Heart right ventricle (tissue), 16 donors: ENCODE data around the gene PAH. TPM values are rescaled to one million over a fixed set of nuclear protein-coding genes. Genes with fewer than 3 reads are reported as not detected.

Source experiments
- ATAC-seq, 8 donors: fragments of 200-7000 bp; cut with Tn5 transposase; one replicate each; pipeline ENCODE4 v1.9.1; 2020; ENCODE audit warnings: mild to moderate bottlenecking in 8 of 8, moderate library complexity in 8 of 8, moderate number of reproducible peaks in 1 of 8
- DNase-seq, 2 donors: peaks; one replicate each; pipeline ENCODE4 v3.0.0-alpha.2; 2020
- H3K27ac ChIP-seq, 10 donors: fragments of 200-600 bp; sonication (generic) in 2 of 10; one replicate each; pipeline versions ENCODE4 v1.5.0 to v1.8.0; 2020 to 2022; ENCODE audit warnings: mild to moderate bottlenecking in 3 of 10
- H3K27me3 ChIP-seq, 7 donors: fragments of 200-600 bp; one replicate each; pipeline ENCODE4 v1.8.0; 2021 to 2022; ENCODE audit warnings: mild to moderate bottlenecking in 2 of 7
- H3K36me3 ChIP-seq, 9 donors: fragments of 200-600 bp; sonication (generic) in 1 of 9; one replicate each; pipeline versions ENCODE4 v1.5.0 to v1.8.0; 2020 to 2022; ENCODE audit warnings: mild to moderate bottlenecking in 2 of 9
- H3K4me1 ChIP-seq, 9 donors: fragments of 200-600 bp; sonication (generic) in 1 of 9; one replicate each; pipeline versions ENCODE4 v1.5.0 to v1.8.0; 2020 to 2022; ENCODE audit warnings: mild to moderate bottlenecking in 4 of 9
- H3K4me3 ChIP-seq, 10 donors: fragments of 200-600 bp; sonication (generic) in 2 of 10; one replicate each; pipeline versions ENCODE4 v1.5.0 to v1.8.0; 2020 to 2022; ENCODE audit warnings: mild to moderate bottlenecking in 7 of 10, moderate library complexity in 2 of 10
- H3K9me3 ChIP-seq, 11 donors: fragments of 200-600 bp in 10 of 11; sonication (generic) in 2 of 11; one replicate each; pipeline versions ENCODE4 v1.5.0 to v1.8.0; 2013 to 2022; ENCODE audit warnings: mild to moderate bottlenecking in 2 of 11, control low read depth in 1 of 11, moderate library complexity in 1 of 11
- CTCF ChIP-seq, 9 donors: fragments of 200-600 bp; sonication (generic) in 2 of 9; IDR thresholded peaks; one replicate each; pipeline versions ENCODE4 v1.5.0 to v1.8.0; 2021 to 2022; ENCODE audit warnings: antibody characterized with exemption in 9 of 9, mild to moderate bottlenecking in 5 of 9, moderate library complexity in 1 of 9
- WGBS, 2 donors: extraction: QIAGEN DNeasy Blood & Tissue Kit; methylation state at CpG; one replicate each; pipeline ENCODE4 v1.1.7; 2013; ENCODE audit warnings: inconsistent platforms in 1 of 2; 5-methylcytosine and 5-hydroxymethylcytosine counted together
- intact Hi-C, 10 donors: fragments of 100-400 bp; cut with DNase I; formaldehyde crosslinking; loops; one replicate each; pipeline versions ENCODE4 v1.11.1 to v1.14.2; 2022
- polyA plus RNA-seq, 2 donors: library from polyadenylated mRNA; stranded (reverse); fragments of 200-250 nt; gene quantifications; one replicate each; pipeline ENCODE4 v1.2.3, GENCODE V29; 2013
- total RNA-seq, 10 donors: library from RNA; stranded (reverse); fragmentation: NEBNext Ultra II Directional in 3 of 10; extraction: Animal tissue kit (Norgen Biotek cat#: 25700) in 3 of 10; gene quantifications; one replicate each; pipeline versions ENCODE4 v1.2.1 to v1.2.4, GENCODE V29; 2021 to 2023
- donor health status: Arrhythmogenic right ventricular cardiomyopathy.
- donor health status: ischemic (EF 13 %, LVEDD 7.1; RV severe dilation, severe dysfunction).
- donor health status: healthy with polysubstance abuse.
- donor health status: DM: no; HTN: yes; CAD: no.
- donor health status: DM: no; HTN: no; CAD: no.
- donor health status: ischemic (EF 25% LVEDD 6.9; RV normal size, moderate dysfunction).
- donor health status: ischemic (EF 25% LVEDD 5.7; RV mildly dilated, moderate dysfunction).
- donor health status: healthy.
- donor health status: DM: yes; HTN: yes; CAD: no.
- donor health status: Ischemic cardiomyopathy.
- donor health status: ischemic (EF 35%, LVEDD 5.7; RV mildly dilated, moderate dysfunction).
- donor health status: nonischemic (EF 11% LVEDD 7.7; RV severe dilation, severe dysfunction).
- donor health status: DM: yes; HTN: yes; CAD: no.
- donor health status: PGD.
- donor health status: ischemic (EF 29% LVEDD 5.4; RV normal size, mild dysfunction).
- donor health status: nonischemic (EF 23%, LVEDD 6.1; RV moderate dilation, normal function).

The PAH gene
- total and polyA plus RNA-seq, 12 donors, result not detected

GRCh38 chr12:102957339-102958050 lies 40.5 kb upstream of the PAH start, which contains the start of gene ASCL1:
Gene ASCL1, plus strand, starts transcription at chr12:102957674. Its CDS starts 571 bp downstream, at chr12:102958245.
- ATAC-seq, result no peak
- Histone ChIP-seq H3K9me3 (no peaks in the 10 kb centered on the region), H3K4me1 (peaks cover 2 to 25% (median 7%) of the 10 kb centered on the region in 9 donors), H3K4me3 (peak within 1 kb of the TSS in 9 of 10 donors; percentile 21 to 51 (median 36)), H3K27ac (no peak within 1 kb of the TSS), H3K36me3 (no peaks in the 10 kb centered on the region), H3K27me3 (peaks cover 12 to 100% (median 97%) of the 10 kb centered on the region in 7 donors)
- TF ChIP-seq CTCF (IDR thresholded peaks at IDR 0.05), result no peak
- 1% methylated on average over 52 of the region's 52 CpGs for WGBS, 2 donors
- DNase-seq, result no peak
- intact Hi-C loops, result no loop called here

- Histone ChIP-seq H3K4me1 (peaks cover 2 to 22% (median 7%) of the 10 kb centered on the region in 9 donors), H3K36me3 (no peaks in the 10 kb centered on the region), H3K9me3 (no peaks in the 10 kb centered on the region), H3K27ac (no peak overlapping the region), H3K27me3 (peaks cover 12 to 100% (median 97%) of the 10 kb centered on the region in 7 donors), H3K4me3 (no peak overlapping the region)
- intact Hi-C loops, result no loop called here
- 2 to 3% methylated on average over 19 of the region's 19 CpGs for WGBS, 2 donors
- no peak for TF ChIP-seq CTCF (IDR thresholded peaks at IDR 0.05)
- DNase-seq (no peak), ATAC-seq (no peak)
Observed at GRCh38 chr12:102956738-102957327, 39.8 kb upstream of the PAH start.

GRCh38 chr12:102955926-102956737 lies 39.1 kb upstream of the PAH start:
- no peak overlapping the region for H3K27ac ChIP-seq
- intact Hi-C loops, result no loop called here
- H3K4me1 ChIP-seq, result peaks cover 2 to 22% (median 7%) of the 10 kb centered on the region in 9 donors
- no peak overlapping the region for H3K4me3 ChIP-seq
- H3K9me3 ChIP-seq, result no peaks in the 10 kb centered on the region
- DNase-seq (no peak), ATAC-seq (peak in 1 of 8 donors; percentile 22)
- 2 to 3% methylated on average over 50 of the region's 50 CpGs for WGBS, 2 donors
- no peaks in the 10 kb centered on the region for H3K36me3 ChIP-seq
- peaks cover 12 to 100% (median 97%) of the 10 kb centered on the region in 7 donors for H3K27me3 ChIP-seq
- no peak for TF ChIP-seq CTCF (IDR thresholded peaks at IDR 0.05)

- peaks cover 2 to 22% (median 7%) of the 10 kb centered on the region in 9 donors for H3K4me1 ChIP-seq
- intact Hi-C loops, result no loop called here
- ATAC-seq (no peak), DNase-seq (no peak)
- no peaks in the 10 kb centered on the region for H3K9me3 ChIP-seq
- WGBS, 2 donors, result 33 to 35% methylated on average over 1 of the region's 1 CpG
- peaks cover 12 to 100% (median 96%) of the 10 kb centered on the region in 7 donors for H3K27me3 ChIP-seq
- TF ChIP-seq CTCF (IDR thresholded peaks at IDR 0.05), result no peak
- no peak overlapping the region for H3K4me3 ChIP-seq
- H3K36me3 ChIP-seq, result no peaks in the 10 kb centered on the region
- no peak overlapping the region for H3K27ac ChIP-seq
Observed at GRCh38 chr12:102954134-102954533, 37.1 kb upstream of the PAH start.
